Measurements from ENCODE around the gene MGST1. TPM values are rescaled to one million over a fixed set of nuclear protein-coding genes. Genes with fewer than 3 reads are reported as not detected.

Gene MGST1
- total and polyA plus RNA-seq, 7 donors, result 39.6 to 407 (median 156) TPM

- intact Hi-C loops (cut with DNase I), result no loop called here
- DNase-seq, result no peak
Observed at GRCh38 chr12:16303939-16304338, 43.5 kb upstream of the MGST1 start.

GRCh38 chr12:16307856-16308475, 39.5 kb upstream of the MGST1 start:
- H3K36me3 ChIP-seq, result no peaks in the 10 kb centered on the region
- intact Hi-C loops (cut with DNase I), result no loop called here

More at GRCh38 chr12:16303939-16304338, 43.5 kb upstream of the MGST1 start:
- Histone ChIP-seq H3K4me1 (peaks cover 0 to 30% (median 24%) of the 10 kb centered on the region in 4 donors), H3K36me3 (no peaks in the 10 kb centered on the region), H3K27ac (no peak overlapping the region), H3K4me3 (no peak overlapping the region), H3K27me3 (no peaks in the 10 kb centered on the region), H3K9me3 (peaks cover 0 to 2% (median 0%) of the 10 kb centered on the region in 4 donors)
- WGBS, 2 donors, result 55 to 58% methylated on average over 2 of the region's 2 CpGs
- TF ChIP-seq POLR2AphosphoS5 (IDR thresholded peaks at IDR 0.05), result no peak
- no peak for TF ChIP-seq CTCF (IDR thresholded peaks at IDR 0.05)
- TF ChIP-seq POLR2A (IDR thresholded peaks at IDR 0.05), result no peak
- TF ChIP-seq EP300 (IDR thresholded peaks at IDR 0.05), result no peak

GRCh38 chr12:16310934-16311333, 36.5 kb upstream of the MGST1 start:
- TF ChIP-seq EP300 (IDR thresholded peaks at IDR 0.05), result no peak
- TF ChIP-seq CTCF (IDR thresholded peaks at IDR 0.05), result no peak
- TF ChIP-seq POLR2AphosphoS5 (IDR thresholded peaks at IDR 0.05), result no peak
- TF ChIP-seq POLR2A (IDR thresholded peaks at IDR 0.05), result no peak
- no peak for DNase-seq
- Histone ChIP-seq H3K4me3 (no peak overlapping the region), H3K36me3 (no peaks in the 10 kb centered on the region), H3K27ac (no peak overlapping the region), H3K9me3 (peaks cover 0 to 4% (median 2%) of the 10 kb centered on the region in 4 donors), H3K27me3 (no peaks in the 10 kb centered on the region), H3K4me1 (no peaks in the 10 kb centered on the region)
- WGBS, 2 donors, result 67 to 86% methylated on average over 1 of the region's 1 CpG
- intact Hi-C loops (cut with DNase I), result no loop called here

More at GRCh38 chr12:16307856-16308475, 39.5 kb upstream of the MGST1 start:
- H3K4me1 ChIP-seq, result peaks cover 0 to 1% (median under 1%) of the 10 kb centered on the region in 4 donors
- peaks cover 0 to 4% (median 2%) of the 10 kb centered on the region in 4 donors for H3K9me3 ChIP-seq
- no peak for DNase-seq
- H3K27ac ChIP-seq, result no peak overlapping the region
- no peaks in the 10 kb centered on the region for H3K27me3 ChIP-seq
- no peak overlapping the region for H3K4me3 ChIP-seq
- WGBS, 2 donors, result 62 to 81% methylated on average over 3 of the region's 3 CpGs
- TF ChIP-seq CTCF (IDR thresholded peaks at IDR 0.05), result no peak
- no peak for TF ChIP-seq EP300 (IDR thresholded peaks at IDR 0.05)
- TF ChIP-seq POLR2AphosphoS5 (IDR thresholded peaks at IDR 0.05), result no peak
- TF ChIP-seq POLR2A (IDR thresholded peaks at IDR 0.05), result no peak

GRCh38 chr12:16323010-16323409, 24.4 kb upstream of the MGST1 start:
- Histone ChIP-seq H3K9me3 (peaks cover 0 to 4% (median 0%) of the 10 kb centered on the region in 4 donors), H3K27ac (no peak overlapping the region), H3K4me3 (no peak overlapping the region), H3K4me1 (no peaks in the 10 kb centered on the region), H3K36me3 (no peaks in the 10 kb centered on the region), H3K27me3 (no peaks in the 10 kb centered on the region)
- intact Hi-C loops (cut with DNase I), result no loop called here
- TF ChIP-seq POLR2AphosphoS5 (IDR thresholded peaks at IDR 0.05) (no peak), EP300 (IDR thresholded peaks at IDR 0.05) (no peak), POLR2A (IDR thresholded peaks at IDR 0.05) (no peak), CTCF (IDR thresholded peaks at IDR 0.05) (no peak)
- 92 to 95% methylated on average over 1 of the region's 1 CpG for WGBS, 2 donors
- DNase-seq, result no peak

Data from sigmoid colon (tissue), 7 donors.